ENCODE results near the gene SMIM5.

DNA sequence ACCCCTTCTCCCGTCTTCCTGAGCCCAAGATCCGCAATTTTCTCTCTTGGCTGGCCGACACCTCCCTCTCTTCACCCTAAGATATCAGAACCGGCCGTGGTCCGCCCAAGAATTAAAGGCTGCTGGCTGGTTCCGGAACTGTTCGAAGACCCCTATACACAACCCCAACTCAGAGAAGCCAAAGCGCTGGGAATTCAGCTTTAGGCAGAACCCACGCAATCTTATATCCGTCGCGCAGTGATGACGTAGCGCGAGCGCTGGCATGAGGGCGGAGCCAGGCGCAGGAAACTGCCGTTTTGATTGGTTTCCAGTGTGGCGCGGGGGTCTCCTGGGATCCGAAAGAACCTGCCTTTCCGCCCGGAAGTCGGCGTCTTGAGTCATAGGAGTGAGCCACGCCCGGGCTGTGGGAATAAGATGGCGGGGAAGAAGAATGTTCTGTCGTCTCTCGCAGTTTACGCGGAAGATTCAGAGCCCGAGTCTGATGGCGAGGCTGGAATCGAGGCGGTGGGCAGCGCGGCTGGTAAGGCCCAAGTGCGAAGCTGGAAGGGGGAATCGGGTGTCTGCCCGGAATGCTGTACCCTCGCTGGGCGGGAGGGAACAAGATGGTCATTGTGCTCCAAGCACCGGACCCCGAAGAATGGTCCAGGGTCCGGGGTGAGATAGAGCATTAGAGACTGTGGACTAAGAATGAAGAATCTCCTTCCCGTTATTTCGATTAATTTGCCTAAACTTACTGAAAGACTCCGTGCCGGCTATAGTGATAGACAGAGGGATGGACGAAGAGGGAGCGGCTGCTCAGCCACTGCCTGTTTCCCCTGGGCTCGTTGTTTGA lies 33.9 kb downstream of the SMIM5 start, which contains the start of the genes RECQL5 and SAP30BP:
- TF ChIP-seq, protein P1, sequence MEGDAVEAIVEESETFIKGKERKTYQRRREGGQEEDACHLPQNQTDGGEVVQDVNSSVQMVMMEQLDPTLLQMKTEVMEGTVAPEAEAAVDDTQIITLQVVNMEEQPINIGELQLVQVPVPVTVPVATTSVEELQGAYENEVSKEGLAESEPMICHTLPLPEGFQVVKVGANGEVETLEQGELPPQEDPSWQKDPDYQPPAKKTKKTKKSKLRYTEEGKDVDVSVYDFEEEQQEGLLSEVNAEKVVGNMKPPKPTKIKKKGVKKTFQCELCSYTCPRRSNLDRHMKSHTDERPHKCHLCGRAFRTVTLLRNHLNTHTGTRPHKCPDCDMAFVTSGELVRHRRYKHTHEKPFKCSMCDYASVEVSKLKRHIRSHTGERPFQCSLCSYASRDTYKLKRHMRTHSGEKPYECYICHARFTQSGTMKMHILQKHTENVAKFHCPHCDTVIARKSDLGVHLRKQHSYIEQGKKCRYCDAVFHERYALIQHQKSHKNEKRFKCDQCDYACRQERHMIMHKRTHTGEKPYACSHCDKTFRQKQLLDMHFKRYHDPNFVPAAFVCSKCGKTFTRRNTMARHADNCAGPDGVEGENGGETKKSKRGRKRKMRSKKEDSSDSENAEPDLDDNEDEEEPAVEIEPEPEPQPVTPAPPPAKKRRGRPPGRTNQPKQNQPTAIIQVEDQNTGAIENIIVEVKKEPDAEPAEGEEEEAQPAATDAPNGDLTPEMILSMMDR (IDR thresholded peaks at IDR 0.05; ENCODE audit: low read length): no peak
- TF ChIP-seq EZH2 (optimal IDR thresholded peaks at IDR 0.05; ENCODE audit: low read depth, low read length): no peak

All from MM.1S (cell line).